ENCODE measurements around the gene OBSCN.
A peak's percentile ranks its signal among the peaks of the same experiment; 100 is the strongest.

The OBSCN gene

GRCh38 chr1:228272831-228273571 is 65.2 kb downstream of the OBSCN start:
- Histone ChIP-seq H3K27ac (no peak overlapping the region), H3K36me3 (replicated peaks) (no peaks in the 10 kb centered on the region), H3K27me3 (replicated peaks) (no peaks in the 10 kb centered on the region), H3K4me3 (ENCODE audit: low read depth, low read length) (no peak overlapping the region)
- TF ChIP-seq CTCF (IDR thresholded peaks at IDR 0.05; ENCODE audit: low read depth, low read length, missing control alignments) = no peak
- in situ Hi-C loops (cut with HindIII; ENCODE audit: low pct_ligation_motif_present, low sequenced_read_pairs) = no loop called here
- no peak for DNase-seq

GRCh38 chr1:228273720-228274451 is 66.0 kb downstream of the OBSCN start:
- TF ChIP-seq CTCF (IDR thresholded peaks at IDR 0.05; ENCODE audit: low read depth, low read length, missing control alignments) = no peak
- no peak for DNase-seq
- in situ Hi-C loops (cut with HindIII; ENCODE audit: low pct_ligation_motif_present, low sequenced_read_pairs) = no loop called here
- no peak overlapping the region for H3K4me3 ChIP-seq (ENCODE audit: low read depth, low read length)
- H3K36me3 ChIP-seq (replicated peaks) = no peaks in the 10 kb centered on the region
- H3K27ac ChIP-seq = no peak overlapping the region
- no peaks in the 10 kb centered on the region for H3K27me3 ChIP-seq (replicated peaks)

GRCh38 chr1:228274452-228275178 is 66.8 kb downstream of the OBSCN start:
- no peak overlapping the region for H3K27ac ChIP-seq
- in situ Hi-C loops (cut with HindIII; ENCODE audit: low pct_ligation_motif_present, low sequenced_read_pairs) = no loop called here
- no peak for DNase-seq
- H3K36me3 ChIP-seq (replicated peaks) = no peaks in the 10 kb centered on the region
- TF ChIP-seq CTCF (IDR thresholded peaks at IDR 0.05; ENCODE audit: low read depth, low read length, missing control alignments) = no peak
- H3K4me3 ChIP-seq (ENCODE audit: low read depth, low read length) = no peak overlapping the region
- no peaks in the 10 kb centered on the region for H3K27me3 ChIP-seq (replicated peaks)

GRCh38 chr1:228275179-228275429 is 67.3 kb downstream of the OBSCN start:
- in situ Hi-C loops (cut with HindIII; ENCODE audit: low pct_ligation_motif_present, low sequenced_read_pairs) = no loop called here
- peak overlapping the region; percentile 61 for H3K4me3 ChIP-seq (ENCODE audit: low read depth, low read length)
- TF ChIP-seq CTCF (IDR thresholded peaks at IDR 0.05; ENCODE audit: low read depth, low read length, missing control alignments) = no peak
- DNase-seq = no peak
- H3K27ac ChIP-seq = no peak overlapping the region
- no peaks in the 10 kb centered on the region for H3K36me3 ChIP-seq (replicated peaks)
- no peaks in the 10 kb centered on the region for H3K27me3 ChIP-seq (replicated peaks)

GRCh38 chr1:228275430-228276173 is 67.8 kb downstream of the OBSCN start:
- no peaks in the 10 kb centered on the region for H3K36me3 ChIP-seq (replicated peaks)
- H3K27me3 ChIP-seq (replicated peaks) = no peaks in the 10 kb centered on the region
- DNase-seq = peak; percentile 78
- peak overlapping the region; percentile 61 for H3K4me3 ChIP-seq (ENCODE audit: low read depth, low read length)
- in situ Hi-C loops (cut with HindIII; ENCODE audit: low pct_ligation_motif_present, low sequenced_read_pairs) = no loop called here
- H3K27ac ChIP-seq = no peak overlapping the region
- no peak for TF ChIP-seq CTCF (IDR thresholded peaks at IDR 0.05; ENCODE audit: low read depth, low read length, missing control alignments)
